PFSK-1 (cell line): ENCODE measurements around the gene FBXO24.

Experiments used
- POLR2AphosphoS5 ChIP-seq: IDR thresholded peaks from 2 replicates; pipeline ENCODE4 v1.6.1; 2012; ENCODE audit warnings: low read depth, mild to moderate bottlenecking, control low read depth, low read length, moderate library complexity
- REST ChIP-seq, 2 experiments: IDR thresholded peaks; 2 replicates each; pipeline versions ENCODE4 v1.6.1 to v1.8.0; 2011 to 2012; ENCODE audit warnings: low read depth in 2 of 2, low read length in 2 of 2, control low read depth in 1 of 2, inconsistent platforms in 1 of 2, mild to moderate bottlenecking in 1 of 2, moderate library complexity in 1 of 2; ENCODE audit not compliant: insufficient read depth in 1 of 2
- SIN3A ChIP-seq: IDR thresholded peaks from 2 replicates; pipeline ENCODE4 v1.6.1; 2012; ENCODE audit warnings: mild to moderate bottlenecking, low read length, moderate library complexity, borderline replicate concordance; ENCODE audit not compliant: insufficient read depth
- TAF1 ChIP-seq: IDR thresholded peaks from 2 replicates; pipeline ENCODE4 v1.6.1; 2012; ENCODE audit warnings: low read length, control low read depth, borderline replicate concordance; ENCODE audit not compliant: insufficient read depth

- TF ChIP-seq REST (IDR thresholded peaks at IDR 0.05; ENCODE audit: insufficient read depth in 1 of 2, low read depth in 2 of 2, low read length in 2 of 2) (no peak), TAF1 (no peak), POLR2AphosphoS5 (no peak), SIN3A (no peak)
Observed at GRCh38 chr7:100595188-100595587, 9.1 kb downstream of the FBXO24 start.
